GM19351 (cell line): ENCODE results near the gene WDR48.

ENCODE experiments used
- ATAC-seq: cut with Tn5 transposase; IDR thresholded peaks from one replicate; pipeline ENCODE4 v1.9.1; 2021; ENCODE audit warnings: mild to moderate bottlenecking, moderate library complexity; ENCODE audit not compliant: unreplicated experiment

The WDR48 gene

DNA sequence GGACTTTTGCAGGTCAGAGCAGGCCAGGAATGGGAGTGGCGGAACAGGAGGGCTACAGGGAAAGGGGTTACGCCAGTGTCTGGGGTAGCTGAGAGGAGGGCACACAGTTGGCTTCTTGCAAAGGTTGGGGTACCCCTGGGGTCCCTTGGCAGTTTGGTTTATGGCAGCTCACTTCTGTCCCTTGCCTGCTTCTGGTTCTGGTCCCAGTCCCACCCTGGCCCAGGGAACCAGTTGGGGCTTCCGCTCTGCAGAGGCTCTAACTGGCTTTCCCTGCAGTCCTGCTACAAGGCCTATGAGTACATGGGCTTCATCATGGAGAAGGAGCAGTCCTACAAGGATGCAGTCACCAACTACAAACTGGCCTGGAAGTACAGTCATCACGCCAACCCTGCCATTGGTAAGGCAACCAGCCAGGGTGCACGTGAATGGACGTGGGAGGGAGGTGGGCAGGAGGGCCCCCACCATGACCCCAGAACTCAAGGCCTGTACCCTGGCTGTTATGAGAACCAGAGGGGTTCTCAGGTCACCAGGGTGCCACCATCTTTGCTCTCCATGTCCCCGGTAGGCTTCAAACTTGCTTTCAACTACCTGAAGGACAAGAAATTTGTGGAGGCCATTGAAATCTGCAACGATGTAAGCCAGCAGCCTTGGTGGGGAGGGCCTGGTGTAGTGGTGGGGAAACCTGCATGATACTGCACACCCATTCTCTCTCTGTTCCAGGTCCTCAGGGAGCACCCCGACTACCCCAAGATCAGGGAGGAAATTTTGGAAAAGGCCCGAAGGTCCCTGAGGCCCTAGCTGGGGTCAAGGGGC is 86.4 kb downstream of the WDR48 start:
- ATAC-seq = no peak

DNA sequence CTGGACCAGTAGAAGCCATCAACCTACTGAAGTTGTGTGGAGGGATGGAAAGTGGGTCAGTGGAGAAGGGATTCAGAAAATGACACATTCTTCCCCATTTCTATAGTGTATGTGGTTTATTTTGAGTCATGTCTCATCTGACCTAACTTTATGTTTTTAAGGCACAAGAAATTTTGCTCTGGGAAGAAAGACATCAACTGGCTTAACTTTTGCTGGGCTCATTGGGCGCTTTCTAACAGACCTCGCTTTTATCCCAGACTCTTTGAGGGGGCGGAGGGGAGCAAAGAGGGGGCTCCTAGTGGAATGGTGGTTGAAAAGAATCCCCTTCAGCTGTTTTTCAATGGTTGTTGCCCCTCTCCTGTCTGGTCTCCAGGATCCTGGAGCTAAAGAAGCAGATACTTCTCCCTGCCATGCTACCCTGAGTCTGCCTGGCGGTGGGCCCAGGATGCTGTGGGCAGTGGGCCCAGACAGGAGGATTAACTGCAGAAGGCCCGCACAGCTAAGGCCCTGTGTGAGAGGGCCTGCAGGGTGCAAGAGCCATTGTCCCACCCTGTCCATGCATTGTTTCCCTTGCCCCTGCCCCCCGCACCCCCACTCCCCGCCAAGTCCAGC is 87.1 kb downstream of the WDR48 start:
- ATAC-seq = no peak

DNA sequence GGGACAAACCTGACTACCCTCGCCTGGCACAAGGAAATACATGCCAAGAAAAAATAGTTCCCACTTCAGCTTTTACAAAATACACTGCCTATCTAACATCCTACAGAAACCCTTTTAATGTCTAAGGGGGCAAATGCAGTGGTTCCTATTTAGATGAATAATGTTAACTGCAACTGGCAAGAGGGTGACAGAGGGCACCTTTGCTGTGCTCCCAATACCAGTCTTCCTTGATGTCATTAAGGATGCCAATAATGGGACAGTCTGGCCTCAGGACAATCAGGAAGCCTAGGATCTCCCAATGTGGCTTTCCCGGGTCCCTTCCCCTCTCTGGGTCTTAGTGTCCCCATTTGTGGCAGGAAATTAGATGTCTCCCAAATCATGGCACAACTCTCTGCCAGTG is 87.6 kb downstream of the WDR48 start:
- ATAC-seq = no peak

DNA sequence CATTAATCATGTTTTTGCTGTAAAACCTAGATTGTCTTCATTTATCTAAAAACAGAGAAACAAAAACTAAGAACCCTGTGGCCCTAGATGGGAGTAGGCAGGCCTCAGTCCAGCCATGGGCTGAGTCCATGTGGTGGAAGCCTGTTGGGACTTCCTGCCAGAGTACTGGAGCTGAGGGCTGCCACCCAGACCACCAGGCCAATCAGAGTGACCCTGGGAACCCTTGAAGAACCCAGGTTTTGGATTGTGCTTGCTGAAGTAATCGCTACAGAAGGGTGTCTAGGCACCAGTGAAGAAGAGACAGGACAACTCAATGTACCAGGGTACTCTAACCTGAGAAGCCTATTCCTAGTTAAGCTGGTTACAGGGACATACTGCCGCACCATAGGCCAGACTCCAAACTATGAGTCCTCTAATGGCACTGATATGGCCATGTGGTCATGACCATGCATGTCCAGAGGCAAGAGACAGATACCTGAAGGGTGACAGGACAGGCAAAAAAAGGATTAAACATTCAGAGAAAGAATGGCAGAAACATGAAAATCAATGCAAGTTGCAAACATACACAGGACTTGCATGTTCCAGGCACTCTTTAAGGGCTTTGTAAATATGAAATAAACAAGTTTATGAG is 88.6 kb downstream of the WDR48 start:
- ATAC-seq = no peak

DNA sequence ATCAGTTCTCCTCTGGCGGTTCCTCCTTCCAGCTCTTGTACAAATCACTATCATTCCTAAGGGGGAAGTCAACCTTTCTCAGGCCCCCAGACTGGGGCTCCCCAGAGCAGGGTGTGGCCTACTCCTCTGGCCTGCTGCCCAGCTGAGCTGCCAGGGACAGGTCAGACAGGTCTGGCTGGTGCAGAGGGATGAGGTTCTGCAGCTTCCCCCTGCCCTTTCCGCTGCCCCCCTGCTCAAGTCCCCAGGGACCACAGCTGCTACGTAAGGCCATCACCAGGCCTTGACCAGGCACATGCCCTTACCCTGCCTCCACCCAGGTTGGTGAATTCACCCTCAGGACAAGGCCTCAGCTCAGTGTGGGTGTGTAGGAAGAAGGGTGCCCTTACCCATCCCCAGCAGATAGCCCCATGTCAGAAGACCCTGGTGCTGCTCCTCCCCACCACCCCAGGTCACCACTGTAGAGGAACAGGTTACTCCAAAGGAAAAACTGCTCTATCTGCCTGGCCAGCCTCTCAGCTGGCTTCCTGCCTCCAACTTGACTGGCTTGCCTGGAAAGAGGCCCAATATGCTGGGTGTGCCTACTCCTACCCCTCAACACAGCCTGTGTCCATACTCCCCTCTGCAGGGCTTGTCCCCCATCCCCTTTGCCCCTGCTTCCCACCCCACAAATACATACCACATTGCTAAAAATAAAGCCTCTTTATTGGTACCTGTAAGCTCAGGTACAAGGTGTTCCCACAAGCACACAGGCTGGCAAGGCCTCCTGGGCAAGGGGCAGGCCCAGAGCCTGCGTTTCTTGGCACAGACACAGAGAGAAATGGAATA is 89.6 kb downstream of the WDR48 start:
- ATAC-seq = no peak

DNA sequence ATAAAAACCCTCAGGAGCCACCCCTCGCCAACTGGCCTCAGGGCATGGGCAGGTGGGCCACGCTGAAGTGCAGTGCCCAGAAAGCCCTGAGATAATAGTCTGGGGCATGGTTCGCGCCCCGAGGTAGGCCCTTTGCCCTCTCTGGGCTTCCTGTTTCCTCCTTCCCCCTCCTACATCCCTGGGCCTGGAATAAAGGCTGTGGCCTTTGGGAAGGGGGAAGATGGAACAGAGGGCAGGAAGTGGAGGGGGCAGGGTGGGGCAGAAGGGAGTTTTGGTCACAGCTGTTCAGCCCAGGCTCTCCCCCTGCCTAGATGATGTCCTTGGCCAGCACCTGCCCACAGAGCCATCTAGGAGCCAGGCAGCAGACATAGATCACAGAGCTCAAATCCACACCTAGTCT is 90.3 kb downstream of the WDR48 start:
- ATAC-seq = no peak

DNA sequence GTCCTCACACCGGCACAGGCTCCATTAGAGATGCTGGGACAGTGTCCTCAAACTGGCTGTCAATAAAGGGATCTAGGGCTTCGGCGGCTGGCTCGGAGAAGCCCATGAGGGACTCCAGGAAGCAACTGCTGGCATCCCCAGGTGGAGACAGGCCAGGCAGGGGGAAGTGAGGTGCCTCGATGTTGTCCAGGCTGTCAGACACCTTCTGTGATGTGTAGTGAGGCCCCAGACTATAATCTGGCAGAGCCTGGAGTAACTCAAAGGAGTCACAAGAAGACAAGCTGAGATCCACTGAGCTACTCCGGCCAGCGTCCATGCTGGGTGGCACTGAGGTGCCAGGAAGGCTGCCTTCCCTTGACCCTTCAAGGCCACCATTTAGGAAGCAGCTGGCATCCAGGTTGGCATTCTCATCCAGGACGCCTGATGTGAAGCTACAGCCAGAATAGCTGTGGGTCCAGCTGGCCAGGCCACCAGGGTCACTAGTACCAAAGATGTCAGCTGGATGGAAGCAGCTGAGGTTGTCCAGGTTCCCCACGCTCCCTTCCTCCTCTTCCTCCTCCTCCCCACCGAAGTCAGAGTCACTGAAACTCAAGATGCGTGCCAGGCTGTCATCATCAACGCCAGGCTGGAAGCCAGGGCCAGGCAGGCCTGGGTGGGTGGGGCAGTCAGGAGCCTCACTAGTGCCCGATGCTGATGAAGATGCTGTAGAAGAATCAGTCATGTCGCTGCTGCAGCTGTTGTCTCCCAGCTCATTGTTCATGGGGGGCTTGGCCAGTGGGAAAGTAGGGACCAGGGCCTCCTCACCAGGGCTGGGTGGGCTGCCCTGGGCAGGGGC is 91.5 kb downstream of the WDR48 start:
- no peak for ATAC-seq

DNA sequence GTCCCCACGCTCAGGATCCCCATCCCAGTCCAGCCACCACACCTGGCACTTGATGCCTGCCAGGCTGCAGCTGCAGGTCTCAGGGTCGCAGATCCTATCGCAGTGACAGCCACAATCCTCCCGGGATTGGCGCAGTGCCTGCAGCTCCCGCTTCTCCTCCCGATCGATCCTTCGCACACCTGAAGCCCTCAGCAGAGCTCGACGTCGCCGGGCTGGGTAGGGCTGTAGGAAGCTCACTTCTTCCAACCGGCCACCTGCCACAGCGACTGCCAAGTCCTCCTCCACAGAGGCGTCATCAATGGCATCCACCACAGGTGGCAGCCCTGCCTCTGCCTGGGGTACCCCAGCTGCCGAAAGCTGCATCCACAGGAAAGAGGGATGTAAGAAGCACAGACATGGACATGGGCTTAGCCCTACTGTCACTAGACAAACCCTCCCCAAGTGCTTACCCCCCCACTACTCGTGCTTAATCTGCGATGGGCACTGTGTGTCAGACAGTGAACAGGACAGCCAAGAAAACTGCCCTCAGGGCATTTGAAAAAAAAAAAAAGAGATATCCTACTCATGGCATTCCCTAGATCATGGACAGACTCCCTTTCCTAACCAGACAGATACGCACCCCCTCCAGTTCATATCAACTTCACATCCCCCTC is 92.4 kb downstream of the WDR48 start:
- no peak for ATAC-seq

DNA sequence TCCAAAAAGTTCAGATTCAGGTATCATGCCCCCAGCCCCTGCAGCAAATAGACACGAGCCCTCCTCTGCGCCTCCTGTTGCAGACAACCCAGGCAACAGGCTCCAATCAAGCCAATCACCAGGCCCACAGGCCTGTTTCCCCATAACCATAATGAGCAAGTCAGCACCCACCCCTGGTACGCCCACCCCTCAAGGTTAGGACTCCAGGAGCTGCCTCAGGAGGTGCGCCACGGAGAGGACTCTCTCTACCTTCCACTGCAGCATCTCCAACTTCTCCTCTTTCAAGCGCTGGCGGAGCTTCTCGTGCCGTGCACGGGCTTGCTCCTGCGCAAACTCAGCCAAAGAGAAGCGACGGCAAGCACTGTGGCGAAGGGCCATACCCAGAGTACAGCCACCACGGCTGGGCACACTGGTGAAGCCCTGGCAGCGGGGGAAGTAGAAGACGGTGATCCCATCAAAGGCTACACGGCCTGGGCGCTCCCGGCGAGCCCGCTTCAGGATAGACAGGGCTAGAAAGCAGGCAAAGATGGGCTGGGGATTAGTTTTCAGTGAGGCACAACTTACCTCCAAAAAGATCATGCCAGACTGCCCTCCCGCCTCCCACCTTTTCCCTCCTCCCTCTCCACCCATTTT is 93.0 kb downstream of the WDR48 start:
- ATAC-seq = no peak

DNA sequence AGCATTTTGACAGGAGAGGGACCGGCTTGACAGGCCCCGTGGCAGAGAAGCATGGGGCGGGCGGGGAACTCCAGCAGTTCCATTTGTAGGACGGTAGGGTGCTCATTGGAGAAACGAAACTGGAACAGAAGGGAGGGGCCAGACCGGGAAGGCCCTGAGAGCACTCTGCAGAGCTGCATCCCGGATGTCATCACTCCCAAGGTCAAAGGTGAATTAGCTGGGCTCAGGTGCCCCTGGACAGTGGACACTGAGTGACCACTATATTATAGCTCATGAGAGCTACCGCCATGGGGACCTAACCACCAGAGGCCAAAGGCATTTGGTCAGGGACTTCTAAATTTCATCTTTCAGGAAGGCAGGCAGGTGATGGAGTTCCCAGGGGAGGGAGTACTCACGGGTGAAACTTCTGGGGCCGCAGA is 94.3 kb downstream of the WDR48 start:
- ATAC-seq = no peak
